Measurements from ENCODE around the gene LRAT. TPM values are rescaled to one million over a fixed set of nuclear protein-coding genes. Genes with fewer than 3 reads are reported as not detected.
A peak's percentile ranks its signal among the peaks of the same experiment; 100 is the strongest.

Gene LRAT
- total and polyA plus RNA-seq, 5 experiments from 2014 or later = not detected

DNA sequence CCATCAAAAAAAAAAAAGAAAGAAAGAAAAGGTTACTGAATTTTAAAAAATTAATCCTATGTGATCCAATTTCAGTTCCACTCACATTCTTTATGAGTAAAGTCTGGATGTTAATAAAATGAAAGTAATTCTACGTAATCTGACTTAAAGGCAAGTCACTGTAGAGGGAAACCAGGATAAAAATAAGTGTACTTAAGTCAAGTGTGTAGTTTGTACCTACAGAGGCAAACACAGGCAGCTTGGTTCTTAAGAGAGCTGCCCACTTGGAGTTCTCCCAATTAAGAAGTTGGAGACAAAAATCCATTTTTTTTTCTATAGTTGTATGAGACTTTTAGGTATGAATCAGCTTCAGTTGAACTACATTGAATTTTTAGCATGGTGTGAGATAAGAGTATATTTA is 7.0 kb upstream of the LRAT start:
- no peaks in the 10 kb centered on the region for H3K36me3 Mint-ChIP-seq
- no peak for ATAC-seq
- peaks cover 0 to 5% (median 3%) of the 10 kb centered on the region in 4 donors for H3K4me1 Mint-ChIP-seq
- POLR2A ChIA-PET = no interaction called here
- no peak overlapping the region for H3K27ac Mint-ChIP-seq
- H3K9me3 Mint-ChIP-seq = peaks cover 0 to 10% (median 0%) of the 10 kb centered on the region in 9 donors
- no peak overlapping the region for H3K4me3 Mint-ChIP-seq
- DNase-seq = no peak
- peaks cover 3 to 52% (median 25%) of the 10 kb centered on the region in 5 donors for H3K27me3 Mint-ChIP-seq

DNA sequence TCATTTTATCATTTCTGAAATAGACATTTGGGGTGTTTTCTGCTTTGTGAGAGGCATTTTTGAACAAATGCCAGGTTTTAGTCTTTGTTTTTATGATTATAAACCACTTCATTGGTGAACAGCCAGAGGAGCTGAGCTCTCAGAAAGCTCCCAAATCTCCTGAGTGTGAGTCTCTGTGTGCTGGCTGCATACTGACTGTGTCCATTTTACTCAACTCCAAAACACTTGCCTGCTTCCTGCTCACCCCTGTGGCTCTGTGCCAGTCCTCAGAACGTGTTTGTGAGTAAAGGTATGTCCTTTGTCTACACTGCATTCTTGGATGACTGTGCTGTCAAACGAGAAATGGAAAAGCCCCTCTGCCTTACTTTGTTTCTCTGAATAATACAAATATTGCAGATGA is 5.4 kb upstream of the LRAT start:
- Mint-ChIP-seq H3K4me1 (peaks cover 3 to 18% (median 13%) of the 10 kb centered on the region in 4 donors), H3K4me3 (no peak overlapping the region), H3K9me3 (peaks cover 0 to 6% (median 0%) of the 10 kb centered on the region in 9 donors), H3K27ac (no peak overlapping the region), H3K36me3 (no peaks in the 10 kb centered on the region), H3K27me3 (peaks cover 12 to 59% (median 31%) of the 10 kb centered on the region in 5 donors)
- DNase-seq (no peak), ATAC-seq (no peak)
- POLR2A ChIA-PET = no interaction called here

DNA sequence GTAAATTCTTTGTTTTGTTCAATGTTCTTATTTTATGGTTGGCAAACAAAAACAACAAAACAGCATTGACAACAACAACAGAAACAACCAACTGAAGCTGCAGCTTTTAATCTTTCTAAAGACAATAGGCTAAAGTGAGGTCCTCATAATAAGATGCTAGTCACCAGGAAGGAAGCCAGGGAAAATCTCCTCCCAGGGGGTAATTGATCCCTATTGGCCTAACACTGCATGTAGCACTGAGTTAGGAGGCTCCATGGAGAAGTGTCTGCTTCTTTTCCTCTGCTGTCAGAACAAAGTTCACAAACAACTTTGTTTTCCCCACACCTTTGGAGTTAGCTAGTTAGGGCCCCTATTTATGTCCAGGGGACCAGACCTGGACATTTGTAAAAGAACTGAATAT is 4.7 kb upstream of the LRAT start:
- Mint-ChIP-seq H3K36me3 (no peaks in the 10 kb centered on the region), H3K27me3 (peaks cover 15 to 59% (median 34%) of the 10 kb centered on the region in 5 donors), H3K4me3 (no peak overlapping the region), H3K27ac (peak overlapping the region in 1 of 10 donors; percentile 30), H3K4me1 (peaks cover 5 to 22% (median 19%) of the 10 kb centered on the region in 4 donors), H3K9me3 (peaks cover 0 to 4% (median 0%) of the 10 kb centered on the region in 9 donors)
- POLR2A ChIA-PET = no interaction called here
- ATAC-seq (no peak), DNase-seq (no peak)

DNA sequence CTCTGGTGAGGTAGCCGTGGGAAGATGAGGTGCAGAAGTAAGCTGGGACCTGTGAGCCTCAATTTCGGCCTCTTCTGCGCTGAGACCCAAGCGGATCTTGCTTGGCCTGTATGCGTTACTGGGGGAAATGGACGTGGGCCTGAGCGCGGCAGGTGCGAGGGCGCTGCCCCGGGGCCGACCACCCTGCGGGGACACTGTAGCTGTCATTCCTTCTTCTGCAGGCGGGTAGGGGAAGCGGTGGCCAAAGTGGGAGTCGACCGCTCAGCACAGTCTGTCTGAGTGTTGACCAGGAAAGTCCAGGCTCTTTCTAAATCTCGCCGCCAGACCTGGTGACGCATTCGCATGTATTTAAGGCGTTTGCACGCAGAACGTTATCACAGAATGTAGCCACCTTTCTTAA is 3.3 kb upstream of the LRAT start:
- no peak overlapping the region for H3K27ac Mint-ChIP-seq
- H3K36me3 Mint-ChIP-seq = no peaks in the 10 kb centered on the region
- peaks cover 23 to 72% (median 43%) of the 10 kb centered on the region in 5 donors for H3K27me3 Mint-ChIP-seq
- POLR2A ChIA-PET = no interaction called here
- H3K9me3 Mint-ChIP-seq = peaks cover 0 to 4% (median 0%) of the 10 kb centered on the region in 9 donors
- DNase-seq = no peak
- peaks cover 8 to 26% (median 25%) of the 10 kb centered on the region in 4 donors for H3K4me1 Mint-ChIP-seq
- H3K4me3 Mint-ChIP-seq = no peak overlapping the region
- no peak for ATAC-seq

DNA sequence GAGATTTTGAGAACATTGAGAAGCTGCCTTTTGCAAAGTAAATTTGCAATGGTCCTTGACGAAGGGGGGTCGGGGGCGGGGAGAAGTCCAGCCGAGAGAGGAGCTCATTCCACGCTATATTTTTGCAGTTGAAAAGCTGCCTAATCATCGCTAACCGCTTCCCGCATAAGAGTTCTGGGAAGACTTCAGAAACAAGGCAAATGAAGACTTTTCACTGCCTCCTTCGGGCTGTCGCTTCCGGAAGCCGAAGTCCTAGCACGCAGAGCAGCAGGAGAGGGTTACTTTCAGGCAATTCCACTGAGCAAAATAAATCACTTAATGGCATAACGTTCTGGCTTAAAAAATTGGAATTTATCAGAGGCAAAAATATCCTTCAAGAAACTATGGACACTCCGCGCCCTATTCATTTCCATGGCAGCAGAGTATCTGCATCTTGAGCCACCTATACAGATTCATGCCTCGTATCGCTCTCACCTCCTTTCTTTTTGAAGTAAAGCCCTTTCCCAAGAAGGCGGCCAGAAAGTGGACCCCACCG is 2.6 kb upstream of the LRAT start:
- Mint-ChIP-seq H3K27me3 (peaks cover 25 to 73% (median 44%) of the 10 kb centered on the region in 5 donors), H3K27ac (no peak overlapping the region), H3K36me3 (no peaks in the 10 kb centered on the region), H3K9me3 (peaks cover 0 to 4% (median 0%) of the 10 kb centered on the region in 9 donors), H3K4me1 (peaks cover 8 to 26% (median 25%) of the 10 kb centered on the region in 4 donors), H3K4me3 (peak overlapping the region in 3 of 10 donors; percentile 4 to 57 (median 51))
- POLR2A ChIA-PET = no interaction called here
- DNase-seq (no peak), ATAC-seq (no peak)

DNA sequence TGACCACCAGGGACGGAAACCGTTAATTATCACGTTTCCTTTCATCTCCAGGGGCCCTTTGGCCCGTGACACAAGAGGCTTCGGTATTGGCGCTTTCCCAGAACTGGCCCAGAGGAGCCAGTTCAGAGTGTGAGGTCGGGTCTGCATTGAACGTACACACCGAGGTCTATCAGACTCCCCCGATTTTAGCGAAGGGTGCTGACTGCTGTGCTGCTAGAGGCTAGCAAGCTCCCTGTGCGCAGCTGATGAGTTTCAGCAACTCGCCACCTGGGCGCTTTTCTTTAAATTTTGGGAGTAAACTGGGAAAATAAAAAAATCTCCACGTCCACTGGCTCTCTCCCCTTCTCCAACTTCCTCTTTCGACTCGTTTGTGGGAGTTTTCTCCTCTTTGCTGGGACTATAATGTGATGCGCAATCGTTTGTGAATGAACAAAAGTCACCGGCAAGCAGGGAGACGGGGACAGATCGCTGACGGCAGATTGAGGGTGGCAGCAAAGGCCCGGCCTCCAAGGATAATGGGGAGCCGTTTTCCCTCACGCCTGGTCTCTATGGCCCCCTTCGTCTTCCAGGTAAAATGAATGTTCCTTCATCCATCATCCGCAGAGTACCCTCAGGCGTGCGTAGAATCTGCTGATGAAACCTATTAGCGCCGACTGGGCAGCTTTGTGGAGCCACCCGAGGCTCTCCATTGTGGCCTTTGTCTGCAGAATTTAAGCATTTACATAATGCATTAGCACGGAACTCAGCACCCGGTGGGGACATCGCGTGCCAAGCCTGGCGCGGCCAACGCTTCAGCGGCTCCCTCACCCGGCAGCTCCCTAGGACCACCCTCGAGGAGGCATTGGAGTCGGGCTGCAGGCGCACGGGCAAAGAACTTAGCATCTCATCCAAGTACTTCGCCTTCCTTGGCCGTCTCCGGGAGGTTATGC is 1.6 kb upstream of the LRAT start:
- Mint-ChIP-seq H3K9me3 (peaks cover 0 to 4% (median 0%) of the 10 kb centered on the region in 9 donors), H3K27ac (peak overlapping the region in 1 of 10 donors; percentile 14), H3K27me3 (peaks cover 30 to 83% (median 53%) of the 10 kb centered on the region in 5 donors), H3K4me1 (peaks cover 8 to 26% (median 25%) of the 10 kb centered on the region in 4 donors), H3K36me3 (no peaks in the 10 kb centered on the region), H3K4me3 (peak overlapping the region; percentile 2 to 62 (median 48))
- no peak for DNase-seq
- no peak for ATAC-seq
- POLR2A ChIA-PET = no interaction called here

DNA sequence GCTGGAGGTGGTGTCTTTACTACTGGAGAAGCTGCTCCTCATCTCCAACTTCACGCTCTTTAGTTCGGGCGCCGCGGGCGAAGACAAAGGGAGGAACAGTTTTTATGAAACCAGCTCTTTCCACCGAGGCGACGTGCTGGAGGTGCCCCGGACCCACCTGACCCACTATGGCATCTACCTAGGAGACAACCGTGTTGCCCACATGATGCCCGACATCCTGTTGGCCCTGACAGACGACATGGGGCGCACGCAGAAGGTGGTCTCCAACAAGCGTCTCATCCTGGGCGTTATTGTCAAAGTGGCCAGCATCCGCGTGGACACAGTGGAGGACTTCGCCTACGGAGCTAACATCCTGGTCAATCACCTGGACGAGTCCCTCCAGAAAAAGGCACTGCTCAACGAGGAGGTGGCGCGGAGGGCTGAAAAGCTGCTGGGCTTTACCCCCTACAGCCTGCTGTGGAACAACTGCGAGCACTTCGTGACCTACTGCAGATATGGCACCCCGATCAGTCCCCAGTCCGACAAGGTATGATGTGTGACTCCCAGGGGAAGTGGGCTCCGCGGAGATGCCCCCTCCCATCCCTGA is 634 bp downstream of the LRAT start:
- Mint-ChIP-seq H3K36me3 (no peaks in the 10 kb centered on the region), H3K9me3 (peaks cover 0 to 4% (median 0%) of the 10 kb centered on the region in 9 donors), H3K27me3 (peaks cover 38 to 88% (median 58%) of the 10 kb centered on the region in 5 donors), H3K4me1 (peaks cover 8 to 26% (median 25%) of the 10 kb centered on the region in 4 donors), H3K27ac (no peak overlapping the region), H3K4me3 (peak overlapping the region; percentile 78 to 93 (median 88))
- POLR2A ChIA-PET = no interaction called here
- no peak for ATAC-seq
- DNase-seq = no peak

DNA sequence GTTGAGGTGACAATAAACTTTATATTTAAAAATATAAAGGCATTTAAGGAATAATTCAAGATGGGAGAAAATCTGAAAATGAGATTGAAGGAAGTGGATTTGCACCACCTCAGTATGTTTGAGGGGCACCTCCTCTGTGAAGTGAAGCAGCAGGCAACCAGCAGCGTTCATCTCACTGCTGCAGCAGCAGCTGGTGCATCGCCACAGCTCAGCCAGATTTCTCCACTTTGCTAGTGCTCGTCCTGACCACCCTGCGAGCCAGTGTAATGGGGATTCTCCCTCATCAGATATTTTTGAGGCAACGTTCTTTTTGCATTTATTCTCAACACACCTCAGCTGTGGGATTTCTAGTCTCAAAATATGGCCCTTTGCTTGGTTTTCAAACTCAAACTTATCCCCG is 13.9 kb downstream of the LRAT start:
- peaks cover 2 to 22% (median 5%) of the 10 kb centered on the region in 5 donors for H3K27me3 Mint-ChIP-seq
- POLR2A ChIA-PET = no interaction called here
- DNase-seq (no peak), ATAC-seq (no peak)
- no peaks in the 10 kb centered on the region for H3K9me3 Mint-ChIP-seq
- H3K27ac Mint-ChIP-seq = no peak overlapping the region
- H3K36me3 Mint-ChIP-seq = no peaks in the 10 kb centered on the region
- H3K4me1 Mint-ChIP-seq = no peaks in the 10 kb centered on the region
- no peak overlapping the region for H3K4me3 Mint-ChIP-seq

DNA sequence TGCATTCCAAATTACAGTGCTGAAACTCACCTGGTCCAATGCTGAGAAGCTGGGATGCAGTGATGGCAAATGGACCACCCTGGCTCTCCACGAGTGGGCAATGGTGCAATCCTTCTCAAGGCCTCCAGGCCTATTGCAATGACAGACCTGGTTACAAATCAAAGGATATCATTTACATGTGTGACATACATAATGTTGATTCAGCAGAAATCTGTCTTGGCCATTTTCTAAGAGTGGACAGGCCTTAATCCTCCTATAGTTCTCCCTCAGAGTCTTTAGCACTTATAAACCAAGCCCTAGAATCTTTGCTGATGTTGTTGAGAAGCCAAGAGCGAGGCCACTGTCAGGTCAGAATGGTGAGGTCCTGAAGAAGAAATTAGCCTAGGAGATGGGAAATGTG is 17.1 kb downstream of the LRAT start:
- Mint-ChIP-seq H3K27me3 (peaks cover 4 to 21% (median 14%) of the 10 kb centered on the region in 5 donors), H3K9me3 (no peaks in the 10 kb centered on the region), H3K27ac (no peak overlapping the region), H3K4me3 (no peak overlapping the region), H3K4me1 (no peaks in the 10 kb centered on the region), H3K36me3 (no peaks in the 10 kb centered on the region)
- no peak for ATAC-seq
- POLR2A ChIA-PET = no interaction called here
- no peak for DNase-seq

DNA sequence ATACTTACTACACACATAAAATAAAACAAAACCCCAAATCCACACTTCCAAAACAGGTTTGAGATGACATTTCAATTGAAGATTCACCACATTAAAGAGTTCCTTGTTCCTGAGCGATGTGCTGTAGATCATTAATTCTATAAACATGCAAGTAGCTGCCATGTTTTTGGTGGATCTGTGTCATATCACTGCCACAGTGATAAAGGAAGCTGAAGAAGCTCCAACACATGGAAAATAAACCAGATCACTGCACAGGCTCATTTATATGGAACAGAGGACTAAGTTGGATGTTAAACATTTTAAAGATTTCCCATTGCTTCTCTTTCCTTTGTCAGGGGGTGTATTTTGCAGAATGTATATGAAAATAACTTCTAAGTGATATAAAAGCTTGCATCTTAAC is 34.5 kb downstream of the LRAT start:
- Mint-ChIP-seq H3K27ac (no peak overlapping the region), H3K4me1 (no peaks in the 10 kb centered on the region), H3K4me3 (no peak overlapping the region), H3K9me3 (peaks cover 0 to 22% (median 4%) of the 10 kb centered on the region in 9 donors), H3K36me3 (no peaks in the 10 kb centered on the region), H3K27me3 (peaks cover 9 to 46% (median 21%) of the 10 kb centered on the region in 5 donors)
- ATAC-seq (no peak), DNase-seq (no peak)
- POLR2A ChIA-PET = no interaction called here

DNA sequence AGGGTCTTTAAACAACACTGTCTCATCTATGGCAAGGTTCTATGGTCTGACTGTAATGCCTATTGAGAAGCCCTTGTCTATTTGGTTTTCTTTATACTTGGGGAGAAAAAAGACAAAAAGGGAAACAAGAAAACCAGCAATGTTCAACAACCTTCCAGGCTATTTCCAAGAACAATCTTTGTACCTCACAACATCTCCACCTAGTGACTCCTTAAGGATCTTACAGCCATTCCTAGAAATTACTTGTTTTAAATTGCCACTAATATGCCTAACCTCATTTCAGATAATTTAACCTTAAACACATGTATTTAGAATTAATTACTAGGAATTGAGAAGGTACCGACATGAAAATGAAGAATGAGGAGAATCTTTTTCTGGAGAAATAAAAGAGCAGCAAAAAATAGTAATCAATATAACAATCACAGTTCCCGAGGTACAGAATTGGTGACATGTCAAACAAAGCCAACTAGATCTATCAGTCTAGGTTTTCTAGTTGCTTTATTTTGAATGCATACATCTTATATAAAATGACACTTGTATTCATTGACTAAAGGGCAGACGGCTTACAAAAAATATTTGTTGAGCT is 35.7 kb downstream of the LRAT start:
- POLR2A ChIA-PET = no interaction called here
- ATAC-seq = no peak

DNA sequence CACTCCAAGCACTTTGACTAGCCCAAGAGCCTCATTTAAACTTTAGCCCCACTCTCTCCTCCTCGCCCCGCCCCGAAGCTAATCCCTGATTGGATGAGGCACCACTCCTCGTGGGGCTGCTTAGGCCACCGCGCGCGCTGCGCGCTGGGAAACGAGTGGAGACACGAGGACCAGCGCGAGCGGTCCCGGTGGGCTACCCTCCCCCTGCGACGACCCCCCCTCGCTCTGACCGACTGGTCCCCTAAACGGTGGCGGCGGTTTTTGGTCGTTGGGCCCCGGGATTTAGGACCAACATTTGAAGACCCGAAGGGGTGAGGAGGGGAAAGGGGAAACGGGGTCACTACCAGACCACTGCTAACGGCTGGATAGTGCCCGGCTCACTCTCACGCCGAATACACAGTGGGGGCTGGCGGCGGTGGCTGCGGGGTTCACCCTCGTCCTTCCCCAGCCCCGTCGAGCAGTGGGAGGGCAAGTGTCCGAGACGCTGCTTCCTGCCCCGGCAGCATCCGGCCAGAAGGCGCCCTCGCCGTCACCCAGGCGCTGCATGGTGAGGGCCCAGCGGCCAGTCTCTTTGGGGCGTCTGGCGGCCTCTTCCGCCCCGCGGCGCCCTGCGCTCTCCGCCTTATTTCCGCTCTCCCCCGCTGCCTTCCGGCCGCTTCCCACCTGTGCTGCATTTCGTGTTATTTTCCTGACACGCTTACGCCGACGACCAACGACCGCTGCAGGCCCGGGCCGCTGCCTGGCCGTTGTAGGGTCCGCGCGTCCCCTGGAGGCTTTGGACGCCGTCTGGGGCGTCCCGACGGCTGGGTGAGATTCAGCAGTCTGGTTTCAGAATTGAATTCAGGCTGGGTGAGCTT is 37.6 kb downstream of the LRAT start, which contains the start of gene RBM46:
TSS of gene RBM46 (plus strand) at position 147 of the 857 bp plus-strand sequence. CDS start 15,481 bp downstream, outside the sequence.
- Mint-ChIP-seq H3K27ac (no peak within 1 kb of the TSS), H3K4me3 (peak within 1 kb of the TSS in 1 of 10 donors; percentile 24), H3K27me3 (peaks cover 8 to 41% (median 20%) of the 10 kb centered on the region in 5 donors), H3K4me1 (no peaks in the 10 kb centered on the region), H3K36me3 (no peaks in the 10 kb centered on the region), H3K9me3 (peaks cover 0 to 5% (median 2%) of the 10 kb centered on the region in 9 donors)
- DNase-seq (no peak), ATAC-seq (no peak)
- POLR2A ChIA-PET = no interaction called here

More for the DNA sequence above, 35.7 kb downstream of the LRAT start:
- H3K27me3 Mint-ChIP-seq = peaks cover 9 to 46% (median 25%) of the 10 kb centered on the region in 5 donors
- no peak overlapping the region for H3K4me3 Mint-ChIP-seq
- no peak for DNase-seq
- H3K9me3 Mint-ChIP-seq = peaks cover 0 to 22% (median 3%) of the 10 kb centered on the region in 9 donors
- H3K36me3 Mint-ChIP-seq = no peaks in the 10 kb centered on the region
- no peaks in the 10 kb centered on the region for H3K4me1 Mint-ChIP-seq
- H3K27ac Mint-ChIP-seq = no peak overlapping the region
